Measurements from ENCODE around the gene MB21D2.

The MB21D2 gene

GRCh38 chr3:192835818-192836815, 81.5 kb downstream of the MB21D2 start:
- peaks cover 22% of the 10 kb centered on the region for H3K4me1 ChIP-seq (ENCODE audit: control insufficient read depth, insufficient read depth, low read length)
- H3K4me3 ChIP-seq (ENCODE audit: low read length), result no peak overlapping the region
- H3K9me3 ChIP-seq (ENCODE audit: control insufficient read depth, low read length), result no peaks in the 10 kb centered on the region
- H3K27me3 ChIP-seq (ENCODE audit: control insufficient read depth, insufficient read depth, low read length), result no peaks in the 10 kb centered on the region
- H3K9ac ChIP-seq (ENCODE audit: low read length), result no peak overlapping the region
- H3K36me3 ChIP-seq (ENCODE audit: control insufficient read depth, insufficient read depth, low read length), result no peaks in the 10 kb centered on the region

GRCh38 chr3:192834428-192834827, 83.2 kb downstream of the MB21D2 start:
- H3K4me1 ChIP-seq (ENCODE audit: control insufficient read depth, insufficient read depth, low read length), result peaks cover 27% of the 10 kb centered on the region
- H3K36me3 ChIP-seq (ENCODE audit: control insufficient read depth, insufficient read depth, low read length), result no peaks in the 10 kb centered on the region
- no peak overlapping the region for H3K9ac ChIP-seq (ENCODE audit: low read length)
- no peaks in the 10 kb centered on the region for H3K9me3 ChIP-seq (ENCODE audit: control insufficient read depth, low read length)
- no peak overlapping the region for H3K4me3 ChIP-seq (ENCODE audit: low read length)
- no peaks in the 10 kb centered on the region for H3K27me3 ChIP-seq (ENCODE audit: control insufficient read depth, insufficient read depth, low read length)

GRCh38 chr3:192833177-192833890, 84.3 kb downstream of the MB21D2 start:
- no peaks in the 10 kb centered on the region for H3K9me3 ChIP-seq (ENCODE audit: control insufficient read depth, low read length)
- no peaks in the 10 kb centered on the region for H3K27me3 ChIP-seq (ENCODE audit: control insufficient read depth, insufficient read depth, low read length)
- no peaks in the 10 kb centered on the region for H3K36me3 ChIP-seq (ENCODE audit: control insufficient read depth, insufficient read depth, low read length)
- no peak overlapping the region for H3K9ac ChIP-seq (ENCODE audit: low read length)
- peaks cover 27% of the 10 kb centered on the region for H3K4me1 ChIP-seq (ENCODE audit: control insufficient read depth, insufficient read depth, low read length)
- H3K4me3 ChIP-seq (ENCODE audit: low read length), result no peak overlapping the region

GRCh38 chr3:192831801-192832347, 85.8 kb downstream of the MB21D2 start:
- Histone ChIP-seq H3K27me3 (ENCODE audit: control insufficient read depth, insufficient read depth, low read length) (no peaks in the 10 kb centered on the region), H3K9me3 (ENCODE audit: control insufficient read depth, low read length) (no peaks in the 10 kb centered on the region), H3K9ac (ENCODE audit: low read length) (no peak overlapping the region), H3K36me3 (ENCODE audit: control insufficient read depth, insufficient read depth, low read length) (no peaks in the 10 kb centered on the region), H3K4me3 (ENCODE audit: low read length) (no peak overlapping the region), H3K4me1 (ENCODE audit: control insufficient read depth, insufficient read depth, low read length) (peaks cover 31% of the 10 kb centered on the region)

GRCh38 chr3:192831111-192831644, 86.5 kb downstream of the MB21D2 start:
- no peak overlapping the region for H3K4me3 ChIP-seq (ENCODE audit: low read length)
- H3K9me3 ChIP-seq (ENCODE audit: control insufficient read depth, low read length), result no peaks in the 10 kb centered on the region
- no peaks in the 10 kb centered on the region for H3K36me3 ChIP-seq (ENCODE audit: control insufficient read depth, insufficient read depth, low read length)
- no peaks in the 10 kb centered on the region for H3K27me3 ChIP-seq (ENCODE audit: control insufficient read depth, insufficient read depth, low read length)
- H3K9ac ChIP-seq (ENCODE audit: low read length), result no peak overlapping the region
- peaks cover 32% of the 10 kb centered on the region for H3K4me1 ChIP-seq (ENCODE audit: control insufficient read depth, insufficient read depth, low read length)

- Histone ChIP-seq H3K4me1 (ENCODE audit: control insufficient read depth, insufficient read depth, low read length) (peaks cover 37% of the 10 kb centered on the region), H3K4me3 (ENCODE audit: low read length) (no peak overlapping the region), H3K9me3 (ENCODE audit: control insufficient read depth, low read length) (no peaks in the 10 kb centered on the region), H3K9ac (ENCODE audit: low read length) (no peak overlapping the region), H3K27me3 (ENCODE audit: control insufficient read depth, insufficient read depth, low read length) (no peaks in the 10 kb centered on the region), H3K36me3 (ENCODE audit: control insufficient read depth, insufficient read depth, low read length) (no peaks in the 10 kb centered on the region)
Measured at GRCh38 chr3:192830291-192831110, 87.2 kb downstream of the MB21D2 start.

- Histone ChIP-seq H3K9me3 (ENCODE audit: control insufficient read depth, low read length) (no peaks in the 10 kb centered on the region), H3K36me3 (ENCODE audit: control insufficient read depth, insufficient read depth, low read length) (no peaks in the 10 kb centered on the region), H3K4me3 (ENCODE audit: low read length) (no peak overlapping the region), H3K4me1 (ENCODE audit: control insufficient read depth, insufficient read depth, low read length) (peaks cover 28% of the 10 kb centered on the region), H3K9ac (ENCODE audit: low read length) (no peak overlapping the region), H3K27me3 (ENCODE audit: control insufficient read depth, insufficient read depth, low read length) (no peaks in the 10 kb centered on the region)
Measured at GRCh38 chr3:192827863-192828594, 89.6 kb downstream of the MB21D2 start.

- no peaks in the 10 kb centered on the region for H3K9me3 ChIP-seq (ENCODE audit: control insufficient read depth, low read length)
- peaks cover 20% of the 10 kb centered on the region for H3K4me1 ChIP-seq (ENCODE audit: control insufficient read depth, insufficient read depth, low read length)
- H3K27me3 ChIP-seq (ENCODE audit: control insufficient read depth, insufficient read depth, low read length), result no peaks in the 10 kb centered on the region
- H3K4me3 ChIP-seq (ENCODE audit: low read length), result no peak overlapping the region
- H3K36me3 ChIP-seq (ENCODE audit: control insufficient read depth, insufficient read depth, low read length), result no peaks in the 10 kb centered on the region
- H3K9ac ChIP-seq (ENCODE audit: low read length), result no peak overlapping the region
Measured at GRCh38 chr3:192827208-192827607, 90.4 kb downstream of the MB21D2 start.

- no peak overlapping the region for H3K9ac ChIP-seq (ENCODE audit: low read length)
- H3K27me3 ChIP-seq (ENCODE audit: control insufficient read depth, insufficient read depth, low read length), result no peaks in the 10 kb centered on the region
- H3K36me3 ChIP-seq (ENCODE audit: control insufficient read depth, insufficient read depth, low read length), result no peaks in the 10 kb centered on the region
- H3K4me1 ChIP-seq (ENCODE audit: control insufficient read depth, insufficient read depth, low read length), result peaks cover 17% of the 10 kb centered on the region
- H3K9me3 ChIP-seq (ENCODE audit: control insufficient read depth, low read length), result no peaks in the 10 kb centered on the region
- no peak overlapping the region for H3K4me3 ChIP-seq (ENCODE audit: low read length)
Measured at GRCh38 chr3:192826214-192827006, 91.2 kb downstream of the MB21D2 start.

- no peaks in the 10 kb centered on the region for H3K27me3 ChIP-seq (ENCODE audit: control insufficient read depth, insufficient read depth, low read length)
- H3K4me1 ChIP-seq (ENCODE audit: control insufficient read depth, insufficient read depth, low read length), result peaks cover 21% of the 10 kb centered on the region
- no peak overlapping the region for H3K4me3 ChIP-seq (ENCODE audit: low read length)
- H3K36me3 ChIP-seq (ENCODE audit: control insufficient read depth, insufficient read depth, low read length), result no peaks in the 10 kb centered on the region
- H3K9me3 ChIP-seq (ENCODE audit: control insufficient read depth, low read length), result no peaks in the 10 kb centered on the region
- no peak overlapping the region for H3K9ac ChIP-seq (ENCODE audit: low read length)
Measured at GRCh38 chr3:192825657-192826200, 91.9 kb downstream of the MB21D2 start.

All from mucosa of stomach (tissue), 1 donor.